GM12892 (cell line): ENCODE results near the gene HMGA1.

Experiments used
- POLR2A ChIP-seq: IDR thresholded peaks from 2 replicates; pipeline ENCODE4 v1.6.1; 2011; ENCODE audit warnings: low read depth, low read length, control low read depth
- POLR2AphosphoS5 ChIP-seq: IDR thresholded peaks from 2 replicates; pipeline ENCODE4 v1.6.1; 2011; ENCODE audit warnings: low read depth, low read length, control low read depth
- TAF1 ChIP-seq: IDR thresholded peaks from 2 replicates; pipeline ENCODE4 v1.6.1; 2011; ENCODE audit warnings: low read depth, mild to moderate bottlenecking, control low read depth, low read length, borderline replicate concordance

DNA sequence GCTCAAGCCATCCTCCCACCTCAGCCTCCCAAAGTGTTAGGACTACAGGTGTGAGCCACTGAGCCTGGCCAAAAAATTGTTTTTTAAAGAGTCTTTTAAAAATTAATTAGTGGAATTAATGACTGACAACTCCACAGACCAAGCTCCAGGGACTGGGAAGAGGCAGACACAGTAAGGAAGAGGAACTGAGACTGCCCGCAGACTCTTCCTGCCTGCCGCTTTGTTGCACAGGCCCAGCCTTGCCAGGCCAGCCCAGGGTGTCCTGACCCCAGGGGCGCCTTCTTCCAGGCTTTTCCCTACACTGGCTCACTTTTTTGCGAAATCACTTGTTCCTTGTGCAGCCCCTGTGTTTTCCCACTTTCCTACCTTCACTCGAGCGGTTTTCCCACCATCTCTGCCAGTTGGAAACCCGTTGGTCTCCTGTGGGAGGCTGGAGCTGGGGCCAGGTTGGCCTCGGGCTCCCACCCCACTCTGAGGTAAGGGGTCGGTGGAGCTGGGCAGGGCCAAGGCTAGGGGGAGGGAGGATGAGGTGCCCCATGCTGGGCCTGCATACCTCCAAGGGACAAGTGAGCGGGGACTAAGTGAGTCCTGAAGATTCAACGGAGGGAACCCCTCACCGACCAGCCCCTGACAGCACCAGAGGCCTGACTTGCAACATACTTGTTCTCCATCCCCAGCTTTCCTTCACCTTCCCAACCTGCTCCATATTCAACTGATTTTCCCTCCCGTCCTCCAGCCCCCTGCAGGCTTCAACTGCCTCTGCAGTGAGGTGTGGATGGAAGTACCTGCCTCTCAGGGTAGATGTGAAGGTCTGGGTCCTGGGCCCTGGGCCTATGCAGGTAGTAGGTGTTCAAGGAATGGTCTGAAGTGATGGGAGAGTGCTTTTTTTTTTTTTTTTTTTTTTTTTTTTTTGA, 35.6 kb downstream of the HMGA1 start:
- TF ChIP-seq POLR2A: no peak
- TF ChIP-seq POLR2AphosphoS5: no peak
- no peak for TF ChIP-seq TAF1
